Measurements from ENCODE around the gene UXS1.

UXS1 gene

DNA sequence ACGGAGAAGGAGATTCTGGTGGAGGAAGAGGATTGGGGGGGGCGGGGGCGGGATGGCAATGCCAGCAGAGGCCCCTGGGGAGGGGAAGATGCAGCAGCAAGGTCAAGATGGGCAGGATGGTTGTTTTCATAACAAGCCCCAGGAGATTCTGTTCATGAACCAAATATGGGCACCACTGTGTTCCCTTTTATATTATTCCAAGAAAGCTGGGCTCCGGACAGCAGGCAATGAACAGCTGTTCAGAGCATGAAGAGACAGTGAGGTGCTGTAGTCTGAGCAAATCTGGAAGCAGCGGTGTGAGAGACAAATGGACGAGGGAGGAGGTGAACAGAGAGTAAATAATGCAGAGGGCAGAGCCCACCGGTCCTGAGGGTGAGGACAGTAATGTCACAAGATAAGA is 20.0 kb downstream of the UXS1 start:
- DNase-seq (ENCODE audit: low spot score) = no peak
- in situ Hi-C loops (cut with MboI; ENCODE audit: low pct_unique_long_range_greater_than_20kb, low sequenced_read_pairs, unreplicated experiment) = no loop called here
- TF ChIP-seq CTCF (IDR thresholded peaks at IDR 0.05; ENCODE audit: extremely low read depth, insufficient read depth, missing control alignments) = no peak

GRCh38 chr2:106172649-106173048 is 21.5 kb downstream of the UXS1 start:
- DNase-seq (ENCODE audit: low spot score) = no peak
- in situ Hi-C loops (cut with MboI; ENCODE audit: low pct_unique_long_range_greater_than_20kb, low sequenced_read_pairs, unreplicated experiment) = no loop called here
- no peak for TF ChIP-seq CTCF (IDR thresholded peaks at IDR 0.05; ENCODE audit: extremely low read depth, insufficient read depth, missing control alignments)

DNA sequence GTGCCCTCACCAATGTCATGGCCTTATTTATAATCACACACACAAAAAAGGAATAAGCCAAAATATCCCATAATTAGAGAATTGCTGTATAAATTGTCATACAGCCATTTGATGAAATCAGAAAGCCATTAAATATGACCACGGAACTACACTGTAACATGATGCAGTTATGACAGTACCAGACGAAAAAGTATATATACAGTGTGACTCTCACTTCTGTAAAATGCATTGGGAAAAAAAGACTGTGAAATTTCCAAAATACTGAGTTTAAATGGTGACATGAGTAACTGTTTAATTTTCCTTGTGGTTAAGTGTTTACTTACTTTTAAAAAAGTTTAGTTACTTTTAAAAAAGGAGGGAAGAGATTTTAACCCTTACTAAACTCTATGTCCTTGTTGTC is 25.4 kb downstream of the UXS1 start:
- no peak for TF ChIP-seq CTCF (IDR thresholded peaks at IDR 0.05; ENCODE audit: extremely low read depth, insufficient read depth, missing control alignments)
- no peak for DNase-seq (ENCODE audit: low spot score)
- in situ Hi-C loops (cut with MboI; ENCODE audit: low pct_unique_long_range_greater_than_20kb, low sequenced_read_pairs, unreplicated experiment) = no loop called here

- no peak for TF ChIP-seq CTCF (IDR thresholded peaks at IDR 0.05; ENCODE audit: extremely low read depth, insufficient read depth, missing control alignments)
- no peak for DNase-seq (ENCODE audit: low spot score)
- in situ Hi-C loops (cut with MboI; ENCODE audit: low pct_unique_long_range_greater_than_20kb, low sequenced_read_pairs, unreplicated experiment) = no loop called here
Observed at GRCh38 chr2:106167067-106167466, 27.0 kb downstream of the UXS1 start.

DNA sequence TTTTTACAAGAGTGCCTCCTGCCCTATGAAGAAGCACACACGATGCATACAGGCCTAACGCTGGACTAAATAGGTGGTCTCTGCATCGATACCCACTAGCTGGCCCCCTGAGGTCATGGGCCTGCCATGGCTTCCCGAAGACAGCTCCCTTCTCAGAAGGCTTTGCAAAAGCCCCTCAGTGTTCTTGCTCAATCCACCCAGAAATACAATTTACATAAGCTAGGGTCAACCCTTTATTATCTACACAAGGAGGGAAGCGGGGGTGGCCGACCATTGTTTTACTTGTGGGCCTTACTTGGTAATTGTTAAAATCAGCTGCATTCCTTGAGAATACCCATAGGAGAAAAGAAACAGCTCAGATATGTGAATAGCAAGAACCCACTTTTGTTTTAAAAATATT is 28.5 kb downstream of the UXS1 start:
- TF ChIP-seq CTCF (IDR thresholded peaks at IDR 0.05; ENCODE audit: extremely low read depth, insufficient read depth, missing control alignments) = no peak
- no peak for DNase-seq (ENCODE audit: low spot score)
- in situ Hi-C loops (cut with MboI; ENCODE audit: low pct_unique_long_range_greater_than_20kb, low sequenced_read_pairs, unreplicated experiment) = no loop called here

DNA sequence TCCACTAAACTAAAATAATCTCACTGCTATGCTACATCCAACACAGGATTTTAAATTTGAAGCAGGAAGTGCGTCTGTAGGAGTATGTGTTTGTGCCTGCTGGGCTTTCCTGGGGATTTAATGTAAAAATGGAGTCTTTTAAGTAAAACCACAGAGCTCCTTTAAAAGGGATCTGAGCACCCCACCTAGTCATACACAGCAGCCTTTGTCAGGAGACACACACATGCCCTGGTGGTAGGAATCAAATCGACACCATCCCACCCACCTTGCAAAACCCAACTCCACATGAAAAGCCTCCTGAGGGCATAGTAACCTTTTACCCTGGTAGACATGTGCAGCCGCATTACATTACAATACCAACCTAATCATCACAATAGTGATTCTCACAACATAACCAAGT is 29.1 kb downstream of the UXS1 start:
- DNase-seq (ENCODE audit: low spot score) = no peak
- no peak for TF ChIP-seq CTCF (IDR thresholded peaks at IDR 0.05; ENCODE audit: extremely low read depth, insufficient read depth, missing control alignments)
- in situ Hi-C loops (cut with MboI; ENCODE audit: low pct_unique_long_range_greater_than_20kb, low sequenced_read_pairs, unreplicated experiment) = no loop called here

DNA sequence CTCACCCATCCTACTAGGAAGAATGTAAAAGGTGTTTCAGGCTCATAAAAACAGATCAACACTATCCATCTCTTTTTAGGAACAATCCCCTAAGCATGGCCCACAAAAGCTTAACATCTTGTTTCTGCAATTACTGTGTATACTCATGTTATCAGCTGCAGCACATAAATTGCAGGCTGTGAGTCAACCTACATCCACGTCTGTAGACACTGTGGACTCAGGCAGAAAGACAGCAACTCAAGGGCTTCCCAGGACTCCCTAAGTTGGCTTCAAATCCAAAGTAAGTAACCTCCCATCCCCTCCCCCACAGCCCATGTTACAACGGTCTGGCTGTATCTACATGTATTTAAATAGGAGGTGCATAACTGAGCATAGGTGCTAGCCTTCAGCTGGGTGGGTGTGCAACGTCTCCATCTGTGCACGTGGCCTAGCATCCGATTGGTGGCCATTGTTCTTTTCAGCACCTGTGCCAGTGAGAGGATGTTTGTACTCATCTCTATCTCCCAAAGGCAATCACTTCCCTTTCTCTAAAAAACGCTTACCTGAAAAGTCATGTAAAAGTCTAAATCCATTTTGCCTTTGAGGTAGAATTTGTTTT is 30.1 kb downstream of the UXS1 start:
- in situ Hi-C loops (cut with MboI; ENCODE audit: low pct_unique_long_range_greater_than_20kb, low sequenced_read_pairs, unreplicated experiment) = no loop called here
- no peak for TF ChIP-seq CTCF (IDR thresholded peaks at IDR 0.05; ENCODE audit: extremely low read depth, insufficient read depth, missing control alignments)
- DNase-seq (ENCODE audit: low spot score) = no peak

All from GM13977 (cell line).